Tibial nerve (tissue), 3 donors: ENCODE measurements around the gene MRPL52.

Source experiments
- POLR2A ChIP-seq, 2 donors: fragments of 450-650 bp; IDR thresholded peaks; one replicate each; pipeline ENCODE4 v1.6.1; 2017; ENCODE audit warnings: antibody characterized with exemption in 2 of 2, mild to moderate bottlenecking in 2 of 2, moderate library complexity in 2 of 2
- TF ChIP-seq, protein P1 (sequence below), 5 experiments: fragments of 200-600 bp in 3 of 5; fragments of 450-650 bp in 2 of 5; sonication (generic) in 3 of 5; IDR thresholded peaks; one replicate each; pipeline ENCODE4 v1.5.1; 2016 to 2019; ENCODE audit warnings: antibody characterized with exemption in 5 of 5, mild to moderate bottlenecking in 3 of 5, moderate library complexity in 2 of 5

DNA sequence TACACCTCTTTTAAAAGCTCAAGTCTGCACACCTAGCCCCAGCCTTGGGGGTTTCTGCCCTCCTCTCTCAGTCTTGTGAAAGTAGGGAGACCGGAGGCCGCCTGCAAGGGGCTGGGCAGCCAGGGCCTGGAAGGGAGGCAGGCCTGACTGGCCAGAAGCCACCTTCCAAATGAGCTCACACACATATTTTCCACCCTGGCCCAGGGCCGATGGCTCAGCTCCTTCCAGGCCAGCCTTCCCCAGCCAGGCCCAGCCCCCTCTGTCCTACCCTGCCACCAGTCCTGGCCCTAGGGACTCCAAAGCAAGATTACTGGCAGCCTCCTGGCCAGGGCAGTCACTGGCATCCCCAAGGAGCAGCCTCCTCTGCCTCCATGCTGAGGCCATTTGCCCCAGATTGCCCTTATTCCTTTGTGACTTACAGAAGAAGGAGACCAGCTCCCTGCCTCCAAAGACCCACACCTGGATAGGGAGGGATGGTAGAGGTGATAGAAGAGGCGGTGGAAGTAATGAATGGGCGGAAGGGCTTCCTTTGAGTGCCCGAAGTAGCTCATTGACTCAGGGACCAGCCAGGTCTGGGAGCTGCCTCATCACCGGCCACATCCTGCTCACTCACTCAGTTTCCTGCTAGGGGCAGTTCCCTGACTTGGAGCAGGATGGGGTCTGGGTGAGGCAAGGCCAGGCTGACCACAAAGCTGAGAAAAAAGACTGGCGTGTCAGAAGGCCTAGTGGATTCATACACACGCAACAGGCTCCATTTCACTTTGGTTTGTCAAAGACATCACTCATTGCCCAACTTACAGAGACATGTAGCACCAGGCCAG is 21.5 kb downstream of the MRPL52 start:
- TF ChIP-seq, protein P1, sequence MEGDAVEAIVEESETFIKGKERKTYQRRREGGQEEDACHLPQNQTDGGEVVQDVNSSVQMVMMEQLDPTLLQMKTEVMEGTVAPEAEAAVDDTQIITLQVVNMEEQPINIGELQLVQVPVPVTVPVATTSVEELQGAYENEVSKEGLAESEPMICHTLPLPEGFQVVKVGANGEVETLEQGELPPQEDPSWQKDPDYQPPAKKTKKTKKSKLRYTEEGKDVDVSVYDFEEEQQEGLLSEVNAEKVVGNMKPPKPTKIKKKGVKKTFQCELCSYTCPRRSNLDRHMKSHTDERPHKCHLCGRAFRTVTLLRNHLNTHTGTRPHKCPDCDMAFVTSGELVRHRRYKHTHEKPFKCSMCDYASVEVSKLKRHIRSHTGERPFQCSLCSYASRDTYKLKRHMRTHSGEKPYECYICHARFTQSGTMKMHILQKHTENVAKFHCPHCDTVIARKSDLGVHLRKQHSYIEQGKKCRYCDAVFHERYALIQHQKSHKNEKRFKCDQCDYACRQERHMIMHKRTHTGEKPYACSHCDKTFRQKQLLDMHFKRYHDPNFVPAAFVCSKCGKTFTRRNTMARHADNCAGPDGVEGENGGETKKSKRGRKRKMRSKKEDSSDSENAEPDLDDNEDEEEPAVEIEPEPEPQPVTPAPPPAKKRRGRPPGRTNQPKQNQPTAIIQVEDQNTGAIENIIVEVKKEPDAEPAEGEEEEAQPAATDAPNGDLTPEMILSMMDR (IDR thresholded peaks at IDR 0.05) = no peak
- TF ChIP-seq POLR2A (IDR thresholded peaks at IDR 0.05) = peak in 1 of 2 donors; percentile 28
